A549 (cell line): ENCODE results near the gene PTCD2. TPM values are rescaled to one million over a fixed set of nuclear protein-coding genes. Genes with fewer than 3 reads are reported as not detected.

ENCODE experiments used
- ATAC-seq, 2 experiments: fragments of 200-7000 bp in 1 of 2; fragments of >200 bp in 1 of 2; cut with Nextera tagmentation in 1 of 2; cut with Tn5 transposase in 1 of 2; 3 replicates each; pipeline versions ENCODE4 v1.8.0 to v1.9.1; 2018 to 2020; ENCODE audit warnings: mild to moderate bottlenecking in 1 of 2, moderate library complexity in 1 of 2
- CTCF ChIA-PET: fragments of 300-600 bp; sonication (Branson Sonifier 250); formaldehyde crosslinking; extraction: SDS; loops from one replicate; lab custom pipeline; 2021; ENCODE audit warnings: antibody characterized with exemption, inconsistent platforms; lab: Yijun Ruan, JAX
- POLR2A ChIA-PET: fragments of 350-600 bp; formaldehyde crosslinking; extraction: SDS; loops from one replicate; lab custom pipeline; 2021; ENCODE audit warnings: antibody characterized with exemption, inconsistent platforms; lab: Yijun Ruan, JAX
- DNase-seq, 2 experiments: peaks; one replicate each; pipeline versions ENCODE4 v3.0.0 to v3.0.0-alpha.2; 2011 to 2016; ENCODE audit warnings: low read depth in 1 of 2, low spot score in 1 of 2
- FAIRE-seq: peaks from 2 replicates; lab custom pipeline; 2011; peaks lifted over from hg19 to GRCh38; lab: Jason Lieb, UNC
- H3K27ac ChIP-seq, 2 experiments: fragments of >200 bp; sonication (Bioruptor Twin); formaldehyde crosslinking; 3 replicates each; pipeline ENCODE4 v1.5.1; 2016 to 2017
- H3K4me1 ChIP-seq: fragments of >200 bp; sonication (Bioruptor Twin); formaldehyde crosslinking; 3 replicates; pipeline ENCODE4 v1.6.1; 2016
- H3K4me2 ChIP-seq: fragments of >200 bp; sonication (Bioruptor Twin); formaldehyde crosslinking; 3 replicates; pipeline ENCODE4 v1.6.1; 2016
- H3K4me3 ChIP-seq: fragments of >200 bp; sonication (Bioruptor Twin); formaldehyde crosslinking; 3 replicates; pipeline ENCODE4 v1.5.1; 2016
- H3K9me3 ChIP-seq: fragments of >200 bp; sonication (Bioruptor Twin); formaldehyde crosslinking; 3 replicates; pipeline ENCODE4 v1.6.1; 2016
- BCL3 ChIP-seq: fragments of >200 bp; sonication (Bioruptor Twin); formaldehyde crosslinking; IDR thresholded peaks from 3 replicates; pipeline ENCODE4 v1.6.1; 2016
- BHLHE40 ChIP-seq: IDR thresholded peaks from 2 replicates; pipeline ENCODE4 v1.6.1; 2012; ENCODE audit warnings: low read depth, low read length, inconsistent platforms
- CHD2 ChIP-seq: fragments of 150-350 bp; IDR thresholded peaks from 2 replicates; pipeline ENCODE4 v1.6.1; 2014; ENCODE audit warnings: low read length; ENCODE audit not compliant: partially characterized antibody
- CTCF ChIP-seq: fragments of >200 bp; sonication (Bioruptor Twin); formaldehyde crosslinking; IDR thresholded peaks from 3 replicates; pipeline ENCODE4 v1.5.1; 2016
- E2F6 ChIP-seq: IDR thresholded peaks from 2 replicates; pipeline ENCODE4 v1.6.1; 2012; ENCODE audit warnings: low read depth, borderline replicate concordance
- HDAC2 ChIP-seq: fragments of 200-600 bp; sonication (generic); IDR thresholded peaks from 2 replicates; pipeline ENCODE4 v1.6.1; 2016
- JUN ChIP-seq, 2 experiments: fragments of >200 bp; sonication (Bioruptor Twin); formaldehyde crosslinking; IDR thresholded peaks; 2 replicates in 1 of 2; 3 replicates in 1 of 2; pipeline ENCODE4 v1.6.1; 2016 to 2017
- MAX ChIP-seq: IDR thresholded peaks from 2 replicates; pipeline ENCODE4 v1.6.1; 2012
- MAZ ChIP-seq: fragments of 150-350 bp; IDR thresholded peaks from 2 replicates; pipeline ENCODE4 v1.6.1; 2014; ENCODE audit warnings: antibody characterized with exemption, low read depth, low read length, borderline replicate concordance
- MYC ChIP-seq: IDR thresholded peaks from 2 replicates; pipeline ENCODE4 v1.6.1; 2012; ENCODE audit warnings: mild to moderate bottlenecking, inconsistent platforms, low read length, improper control_type of control experiment, borderline replicate concordance
- NR3C1 ChIP-seq: fragments of >200 bp; sonication (Bioruptor Twin); formaldehyde crosslinking; IDR thresholded peaks from 3 replicates; pipeline ENCODE4 v1.6.1; 2017
- PHF8 ChIP-seq: fragments of 200-600 bp; sonication (generic); IDR thresholded peaks from 2 replicates; pipeline ENCODE4 v1.6.1; 2016; ENCODE audit warnings: low read depth, mild to moderate bottlenecking, antibody characterized with exemption, moderate library complexity, borderline replicate concordance
- POLR2A ChIP-seq: IDR thresholded peaks from 2 replicates; pipeline ENCODE4 v1.6.1; 2012; ENCODE audit warnings: mild to moderate bottlenecking, low read length
- RAD21 ChIP-seq, 2 experiments: fragments of >200 bp in 1 of 2; sonication (Bioruptor Twin) in 1 of 2; formaldehyde crosslinking in 1 of 2; IDR thresholded peaks in 1 of 2; conservative IDR thresholded peaks in 1 of 2; 2 replicates in 1 of 2; 3 replicates in 1 of 2; pipeline ENCODE4 v1.6.1; 2012 to 2018; ENCODE audit warnings: inconsistent platforms in 1 of 2
- RCOR1 ChIP-seq: fragments of 150-350 bp; IDR thresholded peaks from 2 replicates; pipeline ENCODE4 v1.6.1; 2014; ENCODE audit warnings: antibody characterized with exemption, low read length, low read depth
- REST ChIP-seq: fragments of 200-600 bp; sonication (generic); IDR thresholded peaks from 2 replicates; pipeline ENCODE4 v1.6.1; 2016; ENCODE audit warnings: antibody characterized with exemption, mild to moderate bottlenecking, moderate library complexity
- RFX5 ChIP-seq: fragments of 450-650 bp; IDR thresholded peaks from 2 replicates; pipeline ENCODE4 v1.7.1; 2014; ENCODE audit warnings: antibody characterized with exemption, mild to moderate bottlenecking, moderate library complexity
- SMC3 ChIP-seq: fragments of >200 bp; sonication (Bioruptor Twin); formaldehyde crosslinking; IDR thresholded peaks from 3 replicates; pipeline ENCODE4 v1.6.1; 2018; ENCODE audit warnings: inconsistent platforms
- SREBF2 ChIP-seq: fragments of 450-650 bp; IDR thresholded peaks from 2 replicates; pipeline ENCODE4 v1.6.1; 2014; ENCODE audit warnings: mild to moderate bottlenecking, moderate library complexity
- TFCP2L1 ChIP-seq: fragments of 250-450 bp; sonication (Bioruptor Pico); IDR thresholded peaks from 2 replicates; pipeline ENCODE4 v1.5.0; 2021; ENCODE audit warnings: mild to moderate bottlenecking
- TP53 ChIP-seq: fragments of 250-450 bp; sonication (Bioruptor Pico); IDR thresholded peaks from 2 replicates; pipeline ENCODE4 v1.5.0; 2021; ENCODE audit warnings: mild to moderate bottlenecking, moderate library complexity
- ZNF302 ChIP-seq: fragments of 250-450 bp; sonication (Bioruptor Pico); IDR thresholded peaks from 2 replicates; pipeline ENCODE4 v1.9.0; 2021; ENCODE audit warnings: inconsistent platforms, mild to moderate bottlenecking, moderate library complexity
- ZSCAN20 ChIP-seq: fragments of 250-450 bp; sonication (Bioruptor Pico); IDR thresholded peaks from 2 replicates; pipeline ENCODE4 v1.8.0; 2022; ENCODE audit warnings: mild to moderate bottlenecking, moderate library complexity
- WGBS: methylation state at CpG from one replicate; pipeline ENCODE4 v1.1.6; 2017; ENCODE audit errors: missing lambda C conversion rate; 5-methylcytosine and 5-hydroxymethylcytosine counted together
- polyA plus RNA-seq, 4 experiments: library from polyadenylated mRNA; depleted of rRNA in 3 of 4; stranded (reverse); fragments of >200 nt; fragmentation: RNase III in 1 of 4; extraction: RNeasy Plus Mini Kit Qiagen cat#74134 plus additional on column Dnase treatment in 1 of 4; gene quantifications; 2 replicates in 3 of 4; 3 replicates in 1 of 4; pipeline ENCODE4 v1.2.3, GENCODE V29; 2011 to 2017

Gene PTCD2
- polyA plus RNA-seq, 2 of the 4 experiments (the other 2 are of a cell fraction) = 13.2 to 31.1 TPM

GRCh38 chr5:72307968-72308852 is 12.0 kb upstream of the PTCD2 start:
- Histone ChIP-seq H3K4me1 (peaks cover 24% of the 10 kb centered on the region), H3K27ac (peak overlapping the region; percentile 89 to 96), H3K4me2 (peak overlapping the region; percentile 84), H3K9me3 (no peaks in the 10 kb centered on the region), H3K4me3 (peak overlapping the region; percentile 51)
- POLR2A ChIA-PET = interaction anchor here (0.6 to 1.7 kb wide), 10 partner anchors 11 to 528 kb away, joined by 3 to 16 read pairs (median 4); partner anchors contain the start of genes MRPS27 and PTCD2
- WGBS = 2% methylated on average over 51 of the region's 76 CpGs
- DNase-seq (peak; percentile 96 to 98), ATAC-seq (peak; percentile 99), FAIRE-seq (no peak)
- TF ChIP-seq SMC3 (peak; percentile 85), PHF8 (peak; percentile 92), MAX (peak; percentile 97), BCL3 (peak; percentile 95), POLR2A (peak; percentile 98), E2F6 (peak; percentile 10; the same call in 1 of the 2 replicates), CTCF (peak; percentile 87), RFX5 (peak; percentile 87), RAD21 (conservative IDR thresholded peaks at IDR 0.05 in 1 of 2, IDR thresholded peaks at IDR 0.05 in 1 of 2) (peak; percentile 61 to 90), TFCP2L1 (no peak), MYC (peak; percentile 95), SREBF2 (no peak), JUN (IDR thresholded peaks at IDR 0.05) (peak; percentile 69 to 95; a peak in 4 of 5 replicates), REST (no peak)
- CTCF ChIA-PET = interaction anchor here (0.6 to 3.5 kb wide), 62 partner anchors 9 to 550 kb away, joined by 3 to 58 read pairs (median 4); partner anchors contain the start of genes MRPS27, PTCD2 and TNPO1

- ATAC-seq (no peak), DNase-seq (no peak), FAIRE-seq (no peak)
- 68% methylated on average over 6 of the region's 6 CpGs for WGBS
- CTCF ChIA-PET = interaction anchor here (0.6 to 3.5 kb wide), 57 partner anchors 10 to 551 kb away, joined by 3 to 58 read pairs (median 4); partner anchors contain the start of genes MRPS27, PTCD2 and TNPO1
- Histone ChIP-seq H3K4me2 (peak overlapping the region; percentile 66), H3K9me3 (no peaks in the 10 kb centered on the region), H3K27ac (peak overlapping the region; percentile 61 to 75)
- POLR2A ChIA-PET = interaction anchor here (0.6 to 1.7 kb wide), 7 partner anchors 12 to 526 kb away, joined by 3 to 16 read pairs (median 5); partner anchors contain the start of genes MRPS27 and PTCD2
- TF ChIP-seq NR3C1 (no peak), ZSCAN20 (CRISPR knock-in tag) (no peak), ZNF302 (CRISPR knock-in tag) (no peak), CHD2 (no peak), TP53 (CRISPR knock-in tag) (no peak), JUN (IDR thresholded peaks at IDR 0.05) (no peak), HDAC2 (no peak), RCOR1 (no peak), BHLHE40 (no peak), MYC (no peak), MAZ (no peak)
- TF ChIP-seq, all 56 proteins: peak for 0
- H3K4me1 ChIP-seq = peaks cover 24% of the 10 kb centered on the region
- no peak overlapping the region for H3K4me3 ChIP-seq
Observed at GRCh38 chr5:72308853-72309191, 11.4 kb upstream of the PTCD2 start.
